RWPE2 (cell line): ENCODE measurements around the gene EXOSC7.

ENCODE experiments used
- ATAC-seq: fragments of 200-7000 bp; cut with Tn5 transposase; 3 replicates; pipeline ENCODE4 v1.9.1; 2021; ENCODE audit warnings: low read depth
- DNase-seq: peaks from one replicate; pipeline ENCODE4 v3.0.0-alpha.2; 2020; ENCODE audit warnings: low spot score
- H3K27ac ChIP-seq: fragments of 450-650 bp; 2 replicates; pipeline ENCODE4 v1.5.1; 2017; ENCODE audit warnings: mild to moderate bottlenecking; ENCODE audit not compliant: poor library complexity, severe bottlenecking
- H3K27me3 ChIP-seq: fragments of 250-450 bp; sonication (Bioruptor Pico); 2 replicates; pipeline ENCODE4 v1.5.1; 2021; ENCODE audit warnings: mild to moderate bottlenecking, moderate library complexity; ENCODE audit not compliant: insufficient read depth, poor library complexity, severe bottlenecking
- H3K36me3 ChIP-seq: fragments of 250-450 bp; sonication (Bioruptor Pico); 2 replicates; pipeline ENCODE4 v1.5.1; 2020; ENCODE audit warnings: low read depth, mild to moderate bottlenecking, moderate library complexity
- H3K4me1 ChIP-seq: fragments of 250-450 bp; sonication (Bioruptor Pico); 2 replicates; pipeline ENCODE4 v1.5.1; 2021; ENCODE audit warnings: mild to moderate bottlenecking, moderate library complexity; ENCODE audit not compliant: insufficient read depth, poor library complexity, severe bottlenecking
- H3K4me3 ChIP-seq: fragments of 250-450 bp; sonication (Bioruptor Pico); 2 replicates; pipeline ENCODE4 v1.5.1; 2021; ENCODE audit warnings: mild to moderate bottlenecking, moderate library complexity; ENCODE audit not compliant: severe bottlenecking
- H3K9me3 ChIP-seq: fragments of 250-450 bp; sonication (Bioruptor Pico); 2 replicates; pipeline ENCODE4 v1.5.1; 2021; ENCODE audit warnings: mild to moderate bottlenecking, moderate library complexity; ENCODE audit not compliant: severe bottlenecking
- CTCF ChIP-seq: fragments of 450-650 bp; IDR thresholded peaks from one replicate; pipeline ENCODE4 v1.5.1; 2017; ENCODE audit warnings: mild to moderate bottlenecking, moderate library complexity; ENCODE audit not compliant: poor library complexity, severe bottlenecking

Gene EXOSC7

GRCh38 chr3:45026957-45027356 lies 50.9 kb downstream of the EXOSC7 start:
- DNase-seq: no peak
- TF ChIP-seq CTCF: no peak
- Histone ChIP-seq H3K9me3 (no peaks in the 10 kb centered on the region), H3K4me3 (no peak overlapping the region), H3K4me1 (no peaks in the 10 kb centered on the region), H3K27ac (no peak overlapping the region), H3K27me3 (no peaks in the 10 kb centered on the region), H3K36me3 (no peaks in the 10 kb centered on the region)
- no peak for ATAC-seq

GRCh38 chr3:45027441-45027840 lies 51.4 kb downstream of the EXOSC7 start:
- DNase-seq (no peak), ATAC-seq (no peak)
- Histone ChIP-seq H3K27me3 (no peaks in the 10 kb centered on the region), H3K27ac (no peak overlapping the region), H3K36me3 (no peaks in the 10 kb centered on the region), H3K4me1 (no peaks in the 10 kb centered on the region), H3K4me3 (no peak overlapping the region), H3K9me3 (no peaks in the 10 kb centered on the region)
- no peak for TF ChIP-seq CTCF

- no peaks in the 10 kb centered on the region for H3K9me3 ChIP-seq
- no peaks in the 10 kb centered on the region for H3K4me1 ChIP-seq
- no peak for TF ChIP-seq CTCF
- H3K4me3 ChIP-seq: no peak overlapping the region
- ATAC-seq: no peak
- no peaks in the 10 kb centered on the region for H3K27me3 ChIP-seq
- H3K27ac ChIP-seq: no peak overlapping the region
- no peak for DNase-seq
- no peaks in the 10 kb centered on the region for H3K36me3 ChIP-seq
Observed at GRCh38 chr3:45029216-45029615, 53.2 kb downstream of the EXOSC7 start.

- ATAC-seq (no peak; the same call in 2 of the 3 replicates), DNase-seq (no peak)
- Histone ChIP-seq H3K27ac (no peak overlapping the region), H3K4me1 (no peaks in the 10 kb centered on the region), H3K27me3 (no peaks in the 10 kb centered on the region), H3K36me3 (no peaks in the 10 kb centered on the region), H3K9me3 (no peaks in the 10 kb centered on the region), H3K4me3 (no peak overlapping the region)
- TF ChIP-seq CTCF: no peak
Observed at GRCh38 chr3:45029661-45030060, 53.6 kb downstream of the EXOSC7 start.

GRCh38 chr3:45031531-45031930 lies 55.5 kb downstream of the EXOSC7 start:
- Histone ChIP-seq H3K4me3 (no peak overlapping the region), H3K36me3 (no peaks in the 10 kb centered on the region), H3K4me1 (no peaks in the 10 kb centered on the region), H3K9me3 (no peaks in the 10 kb centered on the region), H3K27ac (no peak overlapping the region), H3K27me3 (no peaks in the 10 kb centered on the region)
- no peak for TF ChIP-seq CTCF
- ATAC-seq (no peak), DNase-seq (no peak)
